NCI-H1417 treated with DMSO at 0.1 percent for 48 hours (cell line): Measurements from ENCODE around the gene TSKU.
"Not testable (repeated sequence)": the region's sequence is repeated elsewhere in the genome, so short reads cannot be mapped to it uniquely, and the experiment has no call there.

Experiments used
- DNase-seq: peaks from one replicate; lab custom pipeline; 2025; lab: John Stamatoyannopoulos, UW

The TSKU gene

GRCh38 chr11:76788661-76789442 is 5.7 kb downstream of the TSKU start:
- no peak for DNase-seq

- DNase-seq: no peak
Measured at GRCh38 chr11:76789443-76789719, 6.2 kb downstream of the TSKU start.

GRCh38 chr11:76790251-76790650 is 7.1 kb downstream of the TSKU start:
- no peak for DNase-seq

DNA sequence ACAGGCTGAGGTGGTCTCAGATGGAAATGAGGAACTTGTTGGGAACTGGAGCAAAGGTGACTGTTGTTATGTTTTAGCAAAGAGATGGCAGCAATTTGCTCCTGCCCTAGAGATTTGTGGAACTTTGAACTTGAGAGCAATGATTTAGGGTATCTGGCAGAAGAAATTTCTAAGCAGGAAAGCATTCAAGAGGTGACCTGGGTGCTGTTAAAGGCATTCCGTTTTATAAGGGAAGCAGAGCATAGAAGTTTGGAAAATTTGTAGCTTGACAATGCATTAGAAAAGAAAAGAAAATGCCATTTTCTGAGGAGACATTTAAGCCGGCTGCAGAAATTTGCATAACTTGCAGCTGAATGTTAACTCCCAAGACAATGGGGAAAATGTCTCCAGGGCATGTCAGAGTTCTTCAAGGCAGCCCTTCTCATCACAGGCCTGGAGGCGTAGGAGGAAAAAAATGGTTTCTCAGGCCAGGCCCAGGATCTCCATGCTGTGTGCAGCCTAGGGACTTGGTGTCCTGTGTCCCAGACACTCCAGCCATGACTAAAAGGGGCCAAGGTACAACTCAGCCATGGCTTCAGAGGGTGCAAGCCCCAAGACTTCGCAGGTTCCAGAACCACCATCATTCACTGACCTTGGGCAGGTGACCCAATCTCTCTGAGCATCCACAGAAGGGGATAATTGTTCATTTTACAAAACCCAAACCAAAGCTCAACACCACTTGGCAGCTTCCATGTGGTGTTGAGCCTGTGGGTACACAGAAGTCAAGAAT is 8.0 kb downstream of the TSKU start:
- not testable (repeated sequence) for DNase-seq

DNA sequence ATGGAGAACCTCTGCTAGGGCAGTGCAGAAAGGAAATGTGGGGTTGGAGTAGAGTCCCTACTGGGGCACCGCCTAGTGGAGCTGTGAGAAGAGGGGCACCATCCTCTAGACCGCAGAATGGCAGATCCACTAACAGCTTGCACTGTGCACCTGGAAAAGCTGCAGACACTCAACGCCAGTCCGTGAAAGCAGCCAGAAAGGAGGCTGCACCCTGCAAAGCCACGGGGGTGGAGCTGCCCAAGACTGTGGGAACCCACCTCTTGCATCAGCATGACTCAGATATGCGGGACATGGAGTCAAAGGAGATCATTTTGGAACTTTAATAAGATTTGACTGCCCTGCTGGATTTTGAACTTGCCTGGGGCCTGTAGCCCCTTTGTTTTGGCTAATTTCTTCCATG is 8.7 kb downstream of the TSKU start:
- DNase-seq: no peak

DNA sequence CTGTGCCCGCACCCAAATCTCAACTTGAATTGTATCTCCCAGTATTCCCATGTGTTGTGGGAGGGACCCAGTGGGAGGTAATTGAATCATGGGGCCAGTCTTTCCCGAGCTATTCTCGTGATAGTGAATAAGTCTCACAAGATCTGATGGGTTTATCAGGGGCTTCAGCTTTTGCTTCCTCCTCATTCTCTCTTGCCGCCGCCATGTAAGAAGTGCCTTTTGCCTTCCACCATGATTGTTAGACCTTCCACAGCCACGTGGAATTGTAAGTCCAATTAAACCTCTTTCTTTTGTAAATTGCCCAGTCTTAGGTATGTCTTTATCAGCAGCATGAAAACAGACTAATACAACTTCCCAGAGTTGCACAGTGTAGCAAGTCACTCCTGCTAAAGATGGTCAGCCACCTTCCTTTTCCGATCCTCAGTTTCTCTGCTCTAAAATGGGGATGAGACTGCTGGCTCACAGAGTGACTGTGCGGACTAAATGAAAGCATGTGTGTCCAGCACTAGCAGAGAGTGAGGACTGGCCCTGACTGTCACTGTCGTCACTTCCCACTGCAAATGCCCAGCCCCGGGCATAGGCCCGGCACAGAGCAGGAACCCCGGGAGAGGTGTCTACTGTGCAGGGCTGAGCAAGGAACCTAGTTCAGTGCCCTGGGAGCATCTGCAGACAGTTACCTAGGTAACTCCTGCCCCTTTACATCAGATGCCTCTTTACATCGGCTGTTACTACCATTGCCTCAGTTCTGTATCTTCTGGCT is 9.5 kb downstream of the TSKU start:
- no peak for DNase-seq

GRCh38 chr11:76793391-76794291 is 10.5 kb downstream of the TSKU start:
- DNase-seq: no peak

DNA sequence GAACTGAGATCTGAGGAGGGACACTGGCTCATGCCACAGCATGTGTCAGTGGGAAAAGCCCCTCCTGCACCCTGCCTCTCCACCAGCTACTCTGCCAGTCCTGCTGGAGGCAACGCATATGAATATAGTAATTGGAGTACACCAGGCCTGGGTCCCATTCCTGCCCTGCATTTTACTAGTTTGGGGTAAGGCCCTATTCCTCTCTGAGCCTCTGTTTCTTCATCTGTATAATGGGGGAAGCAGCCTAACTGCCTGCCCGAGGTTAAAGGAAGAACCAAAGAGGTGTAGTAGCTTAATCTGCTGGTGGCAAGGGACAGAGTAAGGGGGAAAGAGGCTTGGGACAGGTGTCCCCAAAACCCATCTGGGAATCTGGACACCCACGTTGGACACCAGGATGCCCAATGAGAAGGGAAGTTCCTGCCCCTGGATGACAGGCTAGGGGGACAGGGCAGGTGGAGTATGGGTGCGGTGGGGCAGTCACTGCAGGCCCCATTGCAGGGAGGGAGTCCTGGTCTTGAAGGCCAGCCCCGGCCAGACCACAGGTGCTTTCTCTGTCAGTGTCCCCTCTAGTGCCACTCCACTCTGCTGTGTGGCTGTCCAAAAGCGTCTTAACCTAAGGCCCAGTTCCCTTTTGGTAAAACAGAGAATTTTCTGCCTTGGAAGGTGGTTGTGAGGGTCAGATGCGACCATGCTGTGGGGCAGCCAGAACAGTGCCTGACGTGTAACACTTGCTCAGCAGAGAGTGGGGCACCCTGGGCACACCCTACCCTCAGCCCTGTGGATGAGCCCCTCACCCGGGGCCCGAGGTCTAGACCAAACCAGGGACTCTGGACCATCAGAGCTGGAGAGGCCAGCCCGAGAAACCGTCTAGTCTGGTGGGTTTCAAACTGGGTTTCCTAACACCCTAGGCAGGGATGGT is 11.5 kb downstream of the TSKU start:
- DNase-seq: no peak

- DNase-seq: no peak
Measured at GRCh38 chr11:76795290-76795935, 12.3 kb downstream of the TSKU start.

DNA sequence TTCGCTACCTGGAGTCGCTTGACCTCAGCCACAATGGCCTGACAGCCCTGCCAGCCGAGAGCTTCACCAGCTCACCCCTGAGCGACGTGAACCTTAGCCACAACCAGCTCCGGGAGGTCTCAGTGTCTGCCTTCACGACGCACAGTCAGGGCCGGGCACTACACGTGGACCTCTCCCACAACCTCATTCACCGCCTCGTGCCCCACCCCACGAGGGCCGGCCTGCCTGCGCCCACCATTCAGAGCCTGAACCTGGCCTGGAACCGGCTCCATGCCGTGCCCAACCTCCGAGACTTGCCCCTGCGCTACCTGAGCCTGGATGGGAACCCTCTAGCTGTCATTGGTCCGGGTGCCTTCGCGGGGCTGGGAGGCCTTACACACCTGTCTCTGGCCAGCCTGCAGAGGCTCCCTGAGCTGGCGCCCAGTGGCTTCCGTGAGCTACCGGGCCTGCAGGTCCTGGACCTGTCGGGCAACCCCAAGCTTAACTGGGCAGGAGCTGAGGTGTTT is 12.8 kb downstream of the TSKU start:
- no peak for DNase-seq

DNA sequence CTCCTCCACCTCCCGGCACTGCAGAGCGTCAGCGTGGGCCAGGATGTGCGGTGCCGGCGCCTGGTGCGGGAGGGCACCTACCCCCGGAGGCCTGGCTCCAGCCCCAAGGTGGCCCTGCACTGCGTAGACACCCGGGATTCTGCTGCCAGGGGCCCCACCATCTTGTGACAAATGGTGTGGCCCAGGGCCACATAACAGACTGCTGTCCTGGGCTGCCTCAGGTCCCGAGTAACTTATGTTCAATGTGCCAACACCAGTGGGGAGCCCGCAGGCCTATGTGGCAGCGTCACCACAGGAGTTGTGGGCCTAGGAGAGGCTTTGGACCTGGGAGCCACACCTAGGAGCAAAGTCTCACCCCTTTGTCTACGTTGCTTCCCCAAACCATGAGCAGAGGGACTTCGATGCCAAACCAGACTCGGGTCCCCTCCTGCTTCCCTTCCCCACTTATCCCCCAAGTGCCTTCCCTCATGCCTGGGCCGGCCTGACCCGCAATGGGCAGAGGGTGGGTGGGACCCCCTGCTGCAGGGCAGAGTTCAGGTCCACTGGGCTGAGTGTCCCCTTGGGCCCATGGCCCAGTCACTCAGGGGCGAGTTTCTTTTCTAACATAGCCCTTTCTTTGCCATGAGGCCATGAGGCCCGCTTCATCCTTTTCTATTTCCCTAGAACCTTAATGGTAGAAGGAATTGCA is 13.5 kb downstream of the TSKU start:
- no peak for DNase-seq

- DNase-seq: no peak
Measured at GRCh38 chr11:76797341-76798201, 14.4 kb downstream of the TSKU start.

- no peak for DNase-seq
Measured at GRCh38 chr11:76798202-76798581, 15.0 kb downstream of the TSKU start.

DNA sequence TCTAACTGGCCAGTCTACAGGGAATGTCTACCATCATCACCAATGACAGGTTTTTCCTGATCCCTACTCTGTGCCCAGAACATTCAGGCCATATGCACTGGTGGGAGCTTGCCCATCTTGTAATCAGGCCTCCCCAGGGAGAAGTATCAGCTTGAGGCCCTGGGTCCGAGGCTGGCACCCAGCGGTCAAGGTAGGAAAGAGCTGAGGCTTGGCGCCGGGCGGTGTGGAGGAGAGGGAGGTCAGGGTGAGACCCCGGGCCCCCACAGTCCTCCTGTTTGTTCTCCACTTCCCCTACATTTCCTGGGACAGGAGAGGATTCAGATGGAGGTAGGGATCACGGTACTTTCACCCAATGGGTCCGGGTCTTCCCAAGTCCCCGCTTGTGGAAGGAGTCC is 15.5 kb downstream of the TSKU start:
- DNase-seq: no peak

- DNase-seq: peak; percentile 4
Measured at GRCh38 chr11:76799066-76799804, 16.1 kb downstream of the TSKU start.

DNA sequence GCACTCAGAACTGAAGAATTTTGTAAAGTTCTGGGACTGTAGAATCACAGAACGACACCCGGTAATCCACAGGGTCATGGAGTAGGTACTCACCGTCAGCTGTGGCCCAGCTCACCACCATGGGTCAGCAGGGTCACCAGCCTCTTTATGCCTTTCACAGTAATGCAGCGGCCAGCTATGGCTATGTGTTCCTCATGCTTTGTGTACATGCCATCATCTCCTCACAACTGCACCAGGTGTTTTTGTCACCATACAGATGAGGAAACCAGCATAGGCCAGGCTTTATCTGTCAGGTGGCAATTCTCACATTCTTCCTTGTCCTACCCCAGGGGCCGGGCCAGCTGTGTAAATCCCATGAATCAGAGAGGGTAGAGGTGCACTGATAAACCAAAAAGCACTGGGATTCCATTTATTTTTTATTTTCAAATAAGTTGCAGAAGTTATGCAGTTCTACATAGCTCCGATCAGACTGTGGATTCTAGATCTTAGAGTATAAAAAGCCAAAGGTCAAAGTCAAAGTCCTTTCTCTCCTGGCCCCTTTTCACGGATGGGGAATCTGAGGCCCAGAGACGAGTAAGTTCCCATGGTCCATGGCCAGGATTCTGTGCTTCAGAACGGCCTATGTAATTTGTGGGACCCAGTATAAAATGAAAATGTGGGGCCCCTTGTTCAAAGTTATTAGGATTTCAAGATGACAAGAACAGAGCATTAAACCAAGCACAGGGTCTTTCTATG is 17.5 kb downstream of the TSKU start:
- DNase-seq: no peak

- no peak for DNase-seq
Measured at GRCh38 chr11:76801225-76801624, 18.1 kb downstream of the TSKU start.
